K562 (cell line): ENCODE data around the gene CYP11A1. TPM values are rescaled to one million over a fixed set of nuclear protein-coding genes. Genes with fewer than 3 reads are reported as not detected.

Source experiments
- ATAC-seq: fragments of 200-7000 bp; cut with Tn5 transposase; 3 replicates; pipeline ENCODE4 v1.9.1; 2020; ENCODE audit warnings: moderate library complexity
- BruUV-seq: library from RNA; stranded (reverse); fragments of 400-500 nt; replicated peaks from 2 replicates; lab custom pipeline; 2021; lab: Mats Ljungman, UMichigan
- CTCF ChIA-PET: fragments of 300-600 bp; formaldehyde crosslinking; extraction: SDS; loops from one replicate; lab custom pipeline; 2021; ENCODE audit warnings: low intra/inter-chr PET ratio; lab: Yijun Ruan, JAX
- POLR2A ChIA-PET: fragments of 300-600, 350-650 bp; sonication (Branson Sonifier 250); formaldehyde crosslinking; extraction: SDS; loops from one replicate; lab custom pipeline; 2021; ENCODE audit warnings: antibody characterized with exemption, inconsistent platforms; lab: Yijun Ruan, JAX
- DNase-seq, 4 experiments: peaks; one replicate each; pipeline versions ENCODE4 v3.0.0 to v3.0.0-alpha.2; 2011 to 2018; ENCODE audit warnings: low spot score in 3 of 4, mixed read lengths in 3 of 4; ENCODE audit errors: extremely low read depth in 1 of 4
- FAIRE-seq: peaks from 2 replicates; lab custom pipeline; 2011; peaks lifted over from hg19 to GRCh38; lab: Jason Lieb, UNC
- H2AFZ ChIP-seq: 2 replicates; pipeline ENCODE4 v1.6.0; 2011; ENCODE audit warnings: low read depth, low read length, control low read depth, inconsistent platforms
- H3K27ac ChIP-seq: fragments of 200-600 bp; 3 replicates; pipeline ENCODE4 v1.8.0; 2011; ENCODE audit warnings: low read depth, mild to moderate bottlenecking, control low read depth, inconsistent platforms, low read length, moderate library complexity, mixed read lengths; ENCODE audit errors: extremely low read depth
- H3K27me3 ChIP-seq, 2 experiments: fragments of 300-600 bp in 1 of 2; 2 replicates in 1 of 2; 3 replicates in 1 of 2; pipeline versions ENCODE4 v1.6.0 to v1.8.0; 2011; ENCODE audit warnings: inconsistent platforms in 2 of 2, low read length in 2 of 2, mild to moderate bottlenecking in 1 of 2, mixed read lengths in 1 of 2, moderate library complexity in 1 of 2; ENCODE audit not compliant: control insufficient read depth in 2 of 2, insufficient read depth in 2 of 2
- H3K36me3 ChIP-seq: fragments of 300-600 bp; 3 replicates; pipeline ENCODE4 v1.8.0; 2011; ENCODE audit warnings: mild to moderate bottlenecking, low read length, inconsistent platforms; ENCODE audit not compliant: control insufficient read depth, insufficient read depth
- H3K4me1 ChIP-seq, 2 experiments: fragments of 200-600 bp in 1 of 2; replicated peaks in 1 of 2; 2 replicates in 1 of 2; 3 replicates in 1 of 2; pipeline versions ENCODE4 v1.5.1 to v1.8.0; 2011; ENCODE audit warnings: inconsistent platforms in 2 of 2, low read length in 2 of 2, mild to moderate bottlenecking in 1 of 2, mixed read lengths in 1 of 2, moderate library complexity in 1 of 2; ENCODE audit not compliant: control insufficient read depth in 2 of 2, insufficient read depth in 2 of 2
- H3K4me2 ChIP-seq: 2 replicates; pipeline ENCODE4 v1.6.1; 2011; ENCODE audit warnings: low read length, control low read depth, inconsistent platforms, mixed read lengths; ENCODE audit not compliant: insufficient read depth
- H3K4me3 ChIP-seq: fragments of 200-600 bp; sonication (generic), shearing (Covaris generic); 2 replicates; pipeline ENCODE4 v1.5.1; 2016; ENCODE audit warnings: control low read depth, inconsistent platforms
- H3K79me2 ChIP-seq: fragments of 200-600 bp; 3 replicates; pipeline ENCODE4 v1.8.0; 2011; ENCODE audit warnings: low read length, inconsistent platforms; ENCODE audit not compliant: control insufficient read depth, insufficient read depth
- H3K9ac ChIP-seq, 2 experiments: 2 replicates each; pipeline versions ENCODE4 v1.6.0 to v1.6.1; 2011; ENCODE audit warnings: low read depth in 2 of 2, low read length in 2 of 2, control low read depth in 1 of 2, inconsistent platforms in 1 of 2, mild to moderate bottlenecking in 1 of 2, mixed read lengths in 1 of 2; ENCODE audit not compliant: insufficient read depth in 1 of 2
- H3K9me1 ChIP-seq: one replicate; pipeline ENCODE4 v1.6.0; 2011; ENCODE audit warnings: inconsistent platforms, mild to moderate bottlenecking, low read length, moderate library complexity; ENCODE audit not compliant: control insufficient read depth, insufficient read depth
- H3K9me3 ChIP-seq: replicated peaks from 2 replicates; pipeline ENCODE4 v1.5.1; 2011; ENCODE audit warnings: low read depth, low read length, inconsistent platforms; ENCODE audit not compliant: control insufficient read depth, insufficient read depth
- H4K20me1 ChIP-seq: replicated peaks from 2 replicates; pipeline ENCODE4 v1.6.1; 2011; ENCODE audit warnings: low read length, inconsistent platforms, mixed read lengths; ENCODE audit not compliant: control insufficient read depth, insufficient read depth
- TRIM25 ChIP-seq: fragments of 450-650 bp; IDR thresholded peaks from 2 replicates; pipeline ENCODE4 v1.7.0; 2016; ENCODE audit warnings: borderline replicate concordance
- ZFP36 ChIP-seq: fragments of 150-350 bp; IDR thresholded peaks from 2 replicates; pipeline ENCODE4 v1.6.1; 2018; ENCODE audit warnings: low read length, low read depth; ENCODE audit not compliant: partially characterized antibody
- WGBS: fragments of 100-300 bp; shearing (Covaris generic); methylation state at CpG from one replicate; pipeline ENCODE4 v1.1.6; 2016; ENCODE audit warnings: low coverage, mixed read lengths; ENCODE audit not compliant: insufficient coverage; ENCODE audit errors: missing lambda C conversion rate; 5-methylcytosine and 5-hydroxymethylcytosine counted together
- in situ Hi-C: fragments of 300-500 bp; cut with MboI; formaldehyde crosslinking; loops from 4 replicates; pipeline ENCODE4 v1.15.0; 2018; ENCODE audit warnings: inconsistent platforms, mixed read lengths
- intact Hi-C: fragments of 100-400 bp; cut with micrococcal nuclease; formaldehyde crosslinking; loops from 2 replicates; pipeline ENCODE4 v1.14.2; 2022
- polyA plus RNA-seq, 8 experiments: library from polyadenylated mRNA; depleted of rRNA in 4 of 8; stranded (reverse) in 5 of 8; unstranded in 3 of 8; fragments of >200 nt; fragmentation: Nextera tagmentation in 2 of 8; fragmentation: Illumina TruSeq in 1 of 8; extraction: Ambion mirVana in 2 of 8; extraction: Trizol in 1 of 8; gene quantifications; 2 replicates each; pipeline versions ENCODE4 v1.2.1 to v1.2.3, GENCODE V29; 2011 to 2014; ENCODE audit warnings: inconsistent platforms in 1 of 8, missing spikeins in 1 of 8
- total RNA-seq, 7 experiments: library from RNA; depleted of rRNA in 6 of 7; stranded (reverse); fragments of >200 nt in 6 of 7; fragmentation: Illumina TruSeq in 2 of 7; extraction: Trizol in 2 of 7; gene quantifications; 2 replicates each; pipeline versions ENCODE4 v1.2.1 to v1.2.3, GENCODE V29; 2011 to 2021; ENCODE audit warnings: low replicate concordance in 1 of 7

CYP11A1 gene
- total and polyA plus RNA-seq, 9 of the 15 experiments (the other 6 are each of a cell fraction or from before 2014, with no cell fraction given) = 0.06 to 0.24 (median 0.10) TPM; not detected in 4

DNA sequence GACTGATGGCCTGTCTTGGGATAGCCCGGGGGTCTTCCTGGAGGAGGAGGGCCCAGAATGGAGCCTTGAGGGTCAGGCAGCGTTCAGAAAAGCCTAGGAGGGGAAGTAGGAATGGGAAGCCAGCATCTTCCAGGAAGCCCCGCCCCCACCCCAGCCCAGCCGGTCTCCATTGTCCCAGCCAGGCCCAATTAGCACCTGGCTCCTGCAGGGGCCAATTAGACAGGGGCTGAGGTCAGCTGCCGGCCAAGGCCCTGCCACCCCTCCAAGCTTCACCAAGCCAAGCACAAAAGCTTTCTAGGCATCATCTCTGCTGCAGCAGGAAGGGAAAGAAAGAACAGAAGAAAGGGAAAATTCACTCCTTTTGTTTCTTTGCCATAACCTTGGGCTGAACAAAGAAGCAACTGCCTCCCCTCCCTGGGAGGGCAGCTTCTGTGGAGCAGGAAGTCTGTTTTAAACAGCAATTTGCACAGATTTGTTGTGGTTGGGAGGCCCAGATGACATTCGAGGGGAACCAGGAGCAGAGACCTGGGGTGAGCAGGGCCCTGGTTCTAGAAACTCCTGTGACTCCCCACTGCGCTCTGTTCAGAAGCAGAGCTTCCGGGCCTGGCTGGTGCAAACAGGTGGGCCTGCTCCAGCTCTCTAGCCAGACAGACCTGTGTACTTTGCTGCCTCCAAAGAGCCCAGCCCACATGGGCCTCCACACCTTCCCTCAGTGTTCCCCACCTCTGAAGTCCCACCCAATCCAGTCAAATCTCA, 47.7 kb downstream of the CYP11A1 start:
- Histone ChIP-seq H3K9me3 (no peaks in the 10 kb centered on the region), H3K27me3 (peaks cover 0 to 5% of the 10 kb centered on the region in 2 experiments; a peak in 1 of 5 replicates), H3K36me3 (no peaks in the 10 kb centered on the region), H3K4me2 (no peak overlapping the region), H3K4me3 (no peak overlapping the region), H3K9me1 (no peaks in the 10 kb centered on the region), H3K9ac (no peak overlapping the region), H3K27ac (no peak overlapping the region), H3K79me2 (no peaks in the 10 kb centered on the region), H4K20me1 (peaks cover 5% of the 10 kb centered on the region), H2AFZ (no peak overlapping the region), H3K4me1 (peaks cover 11 to 14% of the 10 kb centered on the region in 2 experiments)
- intact Hi-C loops = loop anchor here (1.0 to 5.0 kb wide), 4 partner anchors 8 to 367 kb away; no protein-coding TSS in a partner anchor
- BruUV-seq = no TSS peak
- ATAC-seq (no peak), FAIRE-seq (no peak), DNase-seq (no peak)
- POLR2A ChIA-PET = interaction anchor here (0.5 to 1.3 kb wide), 2 partner anchors 8 to 29 kb away, joined by 3 to 4 read pairs; no protein-coding TSS in a partner anchor
- CTCF ChIA-PET = interaction anchor here (1.4 to 4.6 kb wide), 4 partner anchors 193 to 347 kb away, joined by 3 to 37 read pairs (median 10); no protein-coding TSS in a partner anchor
- in situ Hi-C loops = loop anchor here (10.0 kb wide), 1 partner anchor 365 kb away; no protein-coding TSS in a partner anchor
- peak; percentile 82 for TF ChIP-seq ZFP36
- no peak for TF ChIP-seq TRIM25
- WGBS = 8% methylated on average over 8 of the region's 8 CpGs
